Peyer's patch (tissue), 4 donors: Measurements from ENCODE around the gene NEK7. TPM values are rescaled to one million over a fixed set of nuclear protein-coding genes. Genes with fewer than 3 reads are reported as not detected.
A peak's percentile ranks its signal among the peaks of the same experiment; 100 is the strongest.

Source experiments
- DNase-seq, 3 donors: peaks; one replicate each; pipeline ENCODE4 v3.0.0-alpha.2; 2017 to 2019
- H3K27ac ChIP-seq, 4 donors: fragments of 200-600 bp; sonication (generic); one replicate each; pipeline ENCODE4 v1.5.1; 2016 to 2019
- H3K27me3 ChIP-seq, 2 donors: fragments of 200-600 bp; sonication (generic); one replicate each; pipeline ENCODE4 v1.5.1; 2019
- H3K36me3 ChIP-seq, 3 donors: fragments of 200-600 bp; sonication (generic); one replicate each; pipeline ENCODE4 v1.5.1; 2016 to 2019
- H3K4me1 ChIP-seq, 4 donors: fragments of 200-600 bp; sonication (generic); one replicate each; pipeline ENCODE4 v1.5.1; 2016 to 2019
- H3K4me3 ChIP-seq, 4 donors: fragments of 200-600 bp; sonication (generic); 1 replicate in 3 of 4; 2 replicates in 1 of 4; pipeline ENCODE4 v1.5.1; 2016 to 2019; ENCODE audit warnings: mild to moderate bottlenecking in 1 of 4
- H3K9me3 ChIP-seq, 4 donors: fragments of 200-600 bp; sonication (generic); one replicate each; pipeline ENCODE4 v1.5.1; 2016 to 2019; ENCODE audit warnings: mild to moderate bottlenecking in 1 of 4
- CTCF ChIP-seq, 6 experiments: fragments of 450-650 bp in 4 of 6; fragments of 200-600 bp in 2 of 6; sonication (generic) in 1 of 6; IDR thresholded peaks; one replicate each; pipeline ENCODE4 v1.5.1; 2017 to 2019; ENCODE audit warnings: antibody characterized with exemption in 6 of 6, mild to moderate bottlenecking in 3 of 6, moderate library complexity in 1 of 6
- POLR2A ChIP-seq, 2 donors: fragments of 450-650 bp; IDR thresholded peaks; one replicate each; pipeline ENCODE4 v1.5.1; 2017; ENCODE audit warnings: antibody characterized with exemption in 2 of 2, mild to moderate bottlenecking in 2 of 2, moderate library complexity in 2 of 2
- total RNA-seq, 4 donors: library from RNA; depleted of rRNA; stranded (reverse); fragments of >200 nt; gene quantifications; one replicate each; pipeline ENCODE4 v1.1.0, GENCODE V29; 2016

Gene NEK7
- total RNA-seq, 4 donors from 2014 or later, result 62.3 to 75.1 (median 66.5) TPM

GRCh38 chr1:198272492-198272891 is 115.7 kb downstream of the NEK7 start:
- TF ChIP-seq POLR2A (IDR thresholded peaks at IDR 0.05), result no peak
- no peak for TF ChIP-seq CTCF (IDR thresholded peaks at IDR 0.05)
- H3K4me3 ChIP-seq, result no peak overlapping the region
- H3K27me3 ChIP-seq, result no peaks in the 10 kb centered on the region
- DNase-seq, result no peak
- H3K27ac ChIP-seq, result no peak overlapping the region
- no peaks in the 10 kb centered on the region for H3K9me3 ChIP-seq
- H3K36me3 ChIP-seq, result no peaks in the 10 kb centered on the region
- peaks cover 0 to 9% (median 0%) of the 10 kb centered on the region in 4 donors for H3K4me1 ChIP-seq

GRCh38 chr1:198273748-198274295 is 117.0 kb downstream of the NEK7 start:
- H3K4me3 ChIP-seq, result no peak overlapping the region
- H3K27me3 ChIP-seq, result no peaks in the 10 kb centered on the region
- H3K4me1 ChIP-seq, result peaks cover 0 to 5% (median 0%) of the 10 kb centered on the region in 4 donors
- TF ChIP-seq CTCF (IDR thresholded peaks at IDR 0.05), result no peak
- TF ChIP-seq POLR2A (IDR thresholded peaks at IDR 0.05), result no peak
- H3K36me3 ChIP-seq, result no peaks in the 10 kb centered on the region
- H3K27ac ChIP-seq, result no peak overlapping the region
- H3K9me3 ChIP-seq, result no peaks in the 10 kb centered on the region
- no peak for DNase-seq

- no peak overlapping the region for H3K4me3 ChIP-seq
- no peaks in the 10 kb centered on the region for H3K27me3 ChIP-seq
- H3K9me3 ChIP-seq, result no peaks in the 10 kb centered on the region
- H3K4me1 ChIP-seq, result no peaks in the 10 kb centered on the region
- no peaks in the 10 kb centered on the region for H3K36me3 ChIP-seq
- no peak for DNase-seq
- no peak for TF ChIP-seq CTCF (IDR thresholded peaks at IDR 0.05)
- TF ChIP-seq POLR2A (IDR thresholded peaks at IDR 0.05), result no peak
- no peak overlapping the region for H3K27ac ChIP-seq
Measured at GRCh38 chr1:198275597-198275996, 118.8 kb downstream of the NEK7 start.

GRCh38 chr1:198276241-198276640 is 119.4 kb downstream of the NEK7 start:
- H3K36me3 ChIP-seq, result no peaks in the 10 kb centered on the region
- no peak for TF ChIP-seq POLR2A (IDR thresholded peaks at IDR 0.05)
- TF ChIP-seq CTCF (IDR thresholded peaks at IDR 0.05), result no peak
- no peak for DNase-seq
- H3K27me3 ChIP-seq, result no peaks in the 10 kb centered on the region
- H3K27ac ChIP-seq, result no peak overlapping the region
- no peak overlapping the region for H3K4me3 ChIP-seq
- H3K9me3 ChIP-seq, result no peaks in the 10 kb centered on the region
- H3K4me1 ChIP-seq, result no peaks in the 10 kb centered on the region

- no peak overlapping the region for H3K27ac ChIP-seq
- H3K4me1 ChIP-seq, result no peaks in the 10 kb centered on the region
- H3K4me3 ChIP-seq, result no peak overlapping the region
- no peak for TF ChIP-seq POLR2A (IDR thresholded peaks at IDR 0.05)
- TF ChIP-seq CTCF (IDR thresholded peaks at IDR 0.05), result no peak
- DNase-seq, result no peak
- H3K36me3 ChIP-seq, result no peaks in the 10 kb centered on the region
- H3K9me3 ChIP-seq, result no peaks in the 10 kb centered on the region
- H3K27me3 ChIP-seq, result no peaks in the 10 kb centered on the region
Measured at GRCh38 chr1:198278943-198279342, 122.1 kb downstream of the NEK7 start.

- no peak overlapping the region for H3K27ac ChIP-seq
- H3K4me3 ChIP-seq, result no peak overlapping the region
- TF ChIP-seq CTCF (IDR thresholded peaks at IDR 0.05) (no peak), POLR2A (IDR thresholded peaks at IDR 0.05) (no peak)
- DNase-seq, result peak in 1 of 3 donors; percentile 43
- H3K4me1 ChIP-seq, result no peaks in the 10 kb centered on the region
- H3K9me3 ChIP-seq, result no peaks in the 10 kb centered on the region
- no peaks in the 10 kb centered on the region for H3K27me3 ChIP-seq
- no peaks in the 10 kb centered on the region for H3K36me3 ChIP-seq
Measured at GRCh38 chr1:198280080-198280479, 123.3 kb downstream of the NEK7 start.
